ENCODE measurements around the gene TOMM6. TPM values are rescaled to one million over a fixed set of nuclear protein-coding genes. Genes with fewer than 3 reads are reported as not detected.

TOMM6 gene
- total RNA-seq, 3 donors from 2014 or later (not counting 1 experiment from before 2014, with no cell fraction given) = 95.0 to 109 (median 96.6) TPM

GRCh38 chr6:41748542-41748941 lies 39.0 kb upstream of the TOMM6 start:
- DNase-seq (no peak), ATAC-seq (no peak)
- Histone ChIP-seq H3K4me3 (ENCODE audit: low read length) (no peak overlapping the region), H3K27me3 (ENCODE audit: control insufficient read depth, insufficient read depth, low read length) (no peaks in the 10 kb centered on the region), H3K36me3 (ENCODE audit: control insufficient read depth, insufficient read depth, low read length) (no peaks in the 10 kb centered on the region), H3K27ac (ENCODE audit: low read length) (no peak overlapping the region), H3K4me1 (ENCODE audit: control insufficient read depth, insufficient read depth, low read length) (no peaks in the 10 kb centered on the region), H3K9me3 (ENCODE audit: control insufficient read depth, insufficient read depth, low read length) (no peaks in the 10 kb centered on the region)
- Mint-ChIP-seq H3K4me1 (no peaks in the 10 kb centered on the region), H3K27ac (no peak overlapping the region), H3K27me3 (ENCODE audit: low read depth in 2 of 2) (no peaks in the 10 kb centered on the region), H3K9me3 (no peaks in the 10 kb centered on the region), H3K36me3 (no peaks in the 10 kb centered on the region), H3K4me3 (no peak overlapping the region)
- intact Hi-C loops (cut with micrococcal nuclease) = no loop called here
- WGBS (ENCODE audit: insufficient coverage) = 90% methylated on average over 3 of the region's 3 CpGs
- no peak for TF ChIP-seq CTCF (IDR thresholded peaks at IDR 0.05)

DNA sequence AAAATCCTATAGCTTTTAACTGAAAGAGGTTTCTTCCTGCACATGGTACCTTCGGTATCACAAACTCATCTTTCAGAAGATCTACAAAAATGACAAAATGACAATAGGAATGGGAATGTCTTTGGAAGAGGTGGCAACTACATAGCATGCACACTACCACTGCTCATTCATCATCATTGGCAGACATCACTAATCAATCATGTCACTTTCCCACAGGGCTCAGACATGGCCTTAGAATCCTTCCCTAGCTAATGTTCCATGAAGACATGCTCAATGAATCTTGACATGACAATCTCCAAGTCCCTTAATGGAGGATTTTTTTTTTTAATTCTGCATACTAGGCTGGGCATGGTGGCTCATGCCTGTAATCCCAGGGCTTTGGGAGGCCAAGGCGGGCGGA lies 37.1 kb upstream of the TOMM6 start:
- no peak overlapping the region for H3K4me3 ChIP-seq (ENCODE audit: low read length)
- no peaks in the 10 kb centered on the region for H3K4me1 Mint-ChIP-seq

GRCh38 chr6:41755895-41756294 lies 31.6 kb upstream of the TOMM6 start:
- DNase-seq (no peak), ATAC-seq (no peak)
- 83% methylated on average over 4 of the region's 4 CpGs for WGBS (ENCODE audit: insufficient coverage)
- no peak overlapping the region for H3K27ac ChIP-seq (ENCODE audit: low read length)
- no peaks in the 10 kb centered on the region for H3K4me1 ChIP-seq (ENCODE audit: control insufficient read depth, insufficient read depth, low read length)
- no peaks in the 10 kb centered on the region for H3K36me3 Mint-ChIP-seq
- H3K27me3 ChIP-seq (ENCODE audit: control insufficient read depth, insufficient read depth, low read length) = no peaks in the 10 kb centered on the region
- H3K27me3 Mint-ChIP-seq (ENCODE audit: low read depth in 2 of 2) = peaks cover 0 to 4% of the 10 kb centered on the region in 2 donors
- no peaks in the 10 kb centered on the region for H3K9me3 Mint-ChIP-seq
- no peaks in the 10 kb centered on the region for H3K36me3 ChIP-seq (ENCODE audit: control insufficient read depth, insufficient read depth, low read length)
- no peaks in the 10 kb centered on the region for H3K4me1 Mint-ChIP-seq
- no peak overlapping the region for H3K27ac Mint-ChIP-seq
- H3K4me3 Mint-ChIP-seq = no peak overlapping the region
- H3K4me3 ChIP-seq (ENCODE audit: low read length) = no peak overlapping the region
- TF ChIP-seq CTCF (IDR thresholded peaks at IDR 0.05) = no peak
- intact Hi-C loops (cut with micrococcal nuclease) = no loop called here
- H3K9me3 ChIP-seq (ENCODE audit: control insufficient read depth, insufficient read depth, low read length) = no peaks in the 10 kb centered on the region

More for the DNA sequence above, 37.1 kb upstream of the TOMM6 start:
- DNase-seq (no peak), ATAC-seq (no peak)
- TF ChIP-seq CTCF (IDR thresholded peaks at IDR 0.05) = no peak
- WGBS (ENCODE audit: insufficient coverage) = 94% methylated on average over 2 of the region's 3 CpGs
- H3K4me1 ChIP-seq (ENCODE audit: control insufficient read depth, insufficient read depth, low read length) = no peaks in the 10 kb centered on the region
- Mint-ChIP-seq H3K36me3 (no peaks in the 10 kb centered on the region), H3K27me3 (ENCODE audit: low read depth in 2 of 2) (no peaks in the 10 kb centered on the region), H3K27ac (no peak overlapping the region), H3K9me3 (no peaks in the 10 kb centered on the region), H3K4me3 (no peak overlapping the region)
- no peaks in the 10 kb centered on the region for H3K36me3 ChIP-seq (ENCODE audit: control insufficient read depth, insufficient read depth, low read length)
- intact Hi-C loops (cut with micrococcal nuclease) = no loop called here
- H3K9me3 ChIP-seq (ENCODE audit: control insufficient read depth, insufficient read depth, low read length) = no peaks in the 10 kb centered on the region
- no peaks in the 10 kb centered on the region for H3K27me3 ChIP-seq (ENCODE audit: control insufficient read depth, insufficient read depth, low read length)
- no peak overlapping the region for H3K27ac ChIP-seq (ENCODE audit: low read length)

- TF ChIP-seq CTCF (IDR thresholded peaks at IDR 0.05) = no peak
- no peaks in the 10 kb centered on the region for H3K36me3 Mint-ChIP-seq
- DNase-seq (no peak), ATAC-seq (no peak)
- no peak overlapping the region for H3K27ac ChIP-seq (ENCODE audit: low read length)
- H3K4me1 Mint-ChIP-seq = no peaks in the 10 kb centered on the region
- H3K27me3 ChIP-seq (ENCODE audit: control insufficient read depth, insufficient read depth, low read length) = no peaks in the 10 kb centered on the region
- no peaks in the 10 kb centered on the region for H3K9me3 ChIP-seq (ENCODE audit: control insufficient read depth, insufficient read depth, low read length)
- no peaks in the 10 kb centered on the region for H3K36me3 ChIP-seq (ENCODE audit: control insufficient read depth, insufficient read depth, low read length)
- H3K4me3 ChIP-seq (ENCODE audit: low read length) = no peak overlapping the region
- 43% methylated on average over 13 of the region's 13 CpGs for WGBS (ENCODE audit: insufficient coverage)
- H3K27me3 Mint-ChIP-seq (ENCODE audit: low read depth in 2 of 2) = peaks cover 0 to 4% of the 10 kb centered on the region in 2 donors
- H3K4me1 ChIP-seq (ENCODE audit: control insufficient read depth, insufficient read depth, low read length) = no peaks in the 10 kb centered on the region
- no peak overlapping the region for H3K4me3 Mint-ChIP-seq
- H3K9me3 Mint-ChIP-seq = no peaks in the 10 kb centered on the region
- intact Hi-C loops (cut with micrococcal nuclease) = no loop called here
- H3K27ac Mint-ChIP-seq = no peak overlapping the region
These were observed 31.1 kb upstream of the TOMM6 start for GRCh38 chr6:41756354-41756753.
